ENCODE measurements around the gene EPHB1.

DNA sequence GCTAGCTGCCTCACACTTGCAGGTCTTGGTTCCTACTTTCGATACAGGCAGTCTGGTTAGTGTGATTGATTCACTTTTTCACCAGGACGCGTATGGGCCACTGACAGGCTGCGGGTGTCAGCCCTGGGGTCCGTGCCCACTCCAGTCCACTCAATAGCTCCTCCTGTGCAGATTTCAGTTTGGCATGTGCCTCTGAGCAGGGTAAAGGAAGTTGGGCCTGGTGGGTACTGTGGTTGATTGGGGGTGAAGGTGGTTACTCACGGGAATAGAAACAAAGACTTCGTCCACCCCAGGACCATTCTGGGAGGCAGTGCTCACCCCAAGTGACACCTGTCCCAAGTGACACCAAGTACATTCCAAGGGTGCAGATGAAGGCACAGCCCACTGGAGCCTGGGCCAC, 62.3 kb downstream of the EPHB1 start:
- TF ChIP-seq, protein P1, sequence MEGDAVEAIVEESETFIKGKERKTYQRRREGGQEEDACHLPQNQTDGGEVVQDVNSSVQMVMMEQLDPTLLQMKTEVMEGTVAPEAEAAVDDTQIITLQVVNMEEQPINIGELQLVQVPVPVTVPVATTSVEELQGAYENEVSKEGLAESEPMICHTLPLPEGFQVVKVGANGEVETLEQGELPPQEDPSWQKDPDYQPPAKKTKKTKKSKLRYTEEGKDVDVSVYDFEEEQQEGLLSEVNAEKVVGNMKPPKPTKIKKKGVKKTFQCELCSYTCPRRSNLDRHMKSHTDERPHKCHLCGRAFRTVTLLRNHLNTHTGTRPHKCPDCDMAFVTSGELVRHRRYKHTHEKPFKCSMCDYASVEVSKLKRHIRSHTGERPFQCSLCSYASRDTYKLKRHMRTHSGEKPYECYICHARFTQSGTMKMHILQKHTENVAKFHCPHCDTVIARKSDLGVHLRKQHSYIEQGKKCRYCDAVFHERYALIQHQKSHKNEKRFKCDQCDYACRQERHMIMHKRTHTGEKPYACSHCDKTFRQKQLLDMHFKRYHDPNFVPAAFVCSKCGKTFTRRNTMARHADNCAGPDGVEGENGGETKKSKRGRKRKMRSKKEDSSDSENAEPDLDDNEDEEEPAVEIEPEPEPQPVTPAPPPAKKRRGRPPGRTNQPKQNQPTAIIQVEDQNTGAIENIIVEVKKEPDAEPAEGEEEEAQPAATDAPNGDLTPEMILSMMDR (IDR thresholded peaks at IDR 0.05): no peak
- no peak for TF ChIP-seq POLR2A (IDR thresholded peaks at IDR 0.05)

Measured in esophagus squamous epithelium (tissue), 4 donors.